K562 (cell line): ENCODE results near the gene VSIG2. TPM values are rescaled to one million over a fixed set of nuclear protein-coding genes. Genes with fewer than 3 reads are reported as not detected.
A peak's percentile ranks its signal among the peaks of the same experiment; 100 is the strongest.

Source experiments
- ATAC-seq: fragments of 200-7000 bp; cut with Tn5 transposase; 3 replicates; pipeline ENCODE4 v1.9.1; 2020; ENCODE audit warnings: moderate library complexity
- BruUV-seq: library from RNA; stranded (reverse); fragments of 400-500 nt; replicated peaks from 2 replicates; lab custom pipeline; 2021; lab: Mats Ljungman, UMichigan
- CTCF ChIA-PET: fragments of 300-600 bp; formaldehyde crosslinking; extraction: SDS; loops from one replicate; lab custom pipeline; 2021; ENCODE audit warnings: low intra/inter-chr PET ratio; lab: Yijun Ruan, JAX
- POLR2A ChIA-PET: fragments of 300-600, 350-650 bp; sonication (Branson Sonifier 250); formaldehyde crosslinking; extraction: SDS; loops from one replicate; lab custom pipeline; 2021; ENCODE audit warnings: antibody characterized with exemption, inconsistent platforms; lab: Yijun Ruan, JAX
- DNase-seq, 4 experiments: peaks; one replicate each; pipeline versions ENCODE4 v3.0.0 to v3.0.0-alpha.2; 2011 to 2018; ENCODE audit warnings: low spot score in 3 of 4, mixed read lengths in 3 of 4; ENCODE audit errors: extremely low read depth in 1 of 4
- FAIRE-seq: peaks from 2 replicates; lab custom pipeline; 2011; peaks lifted over from hg19 to GRCh38; lab: Jason Lieb, UNC
- H2AFZ ChIP-seq: 2 replicates; pipeline ENCODE4 v1.6.0; 2011; ENCODE audit warnings: low read depth, low read length, control low read depth, inconsistent platforms
- H3K27ac ChIP-seq: fragments of 200-600 bp; 3 replicates; pipeline ENCODE4 v1.8.0; 2011; ENCODE audit warnings: low read depth, mild to moderate bottlenecking, control low read depth, inconsistent platforms, low read length, moderate library complexity, mixed read lengths; ENCODE audit errors: extremely low read depth
- H3K27me3 ChIP-seq, 2 experiments: fragments of 300-600 bp in 1 of 2; 2 replicates in 1 of 2; 3 replicates in 1 of 2; pipeline versions ENCODE4 v1.6.0 to v1.8.0; 2011; ENCODE audit warnings: inconsistent platforms in 2 of 2, low read length in 2 of 2, mild to moderate bottlenecking in 1 of 2, mixed read lengths in 1 of 2, moderate library complexity in 1 of 2; ENCODE audit not compliant: control insufficient read depth in 2 of 2, insufficient read depth in 2 of 2
- H3K36me3 ChIP-seq: fragments of 300-600 bp; 3 replicates; pipeline ENCODE4 v1.8.0; 2011; ENCODE audit warnings: mild to moderate bottlenecking, low read length, inconsistent platforms; ENCODE audit not compliant: control insufficient read depth, insufficient read depth
- H3K4me1 ChIP-seq, 2 experiments: fragments of 200-600 bp in 1 of 2; replicated peaks in 1 of 2; 2 replicates in 1 of 2; 3 replicates in 1 of 2; pipeline versions ENCODE4 v1.5.1 to v1.8.0; 2011; ENCODE audit warnings: inconsistent platforms in 2 of 2, low read length in 2 of 2, mild to moderate bottlenecking in 1 of 2, mixed read lengths in 1 of 2, moderate library complexity in 1 of 2; ENCODE audit not compliant: control insufficient read depth in 2 of 2, insufficient read depth in 2 of 2
- H3K4me2 ChIP-seq: 2 replicates; pipeline ENCODE4 v1.6.1; 2011; ENCODE audit warnings: low read length, control low read depth, inconsistent platforms, mixed read lengths; ENCODE audit not compliant: insufficient read depth
- H3K4me3 ChIP-seq: fragments of 200-600 bp; sonication (generic), shearing (Covaris generic); 2 replicates; pipeline ENCODE4 v1.5.1; 2016; ENCODE audit warnings: control low read depth, inconsistent platforms
- H3K79me2 ChIP-seq: fragments of 200-600 bp; 3 replicates; pipeline ENCODE4 v1.8.0; 2011; ENCODE audit warnings: low read length, inconsistent platforms; ENCODE audit not compliant: control insufficient read depth, insufficient read depth
- H3K9ac ChIP-seq, 2 experiments: 2 replicates each; pipeline versions ENCODE4 v1.6.0 to v1.6.1; 2011; ENCODE audit warnings: low read depth in 2 of 2, low read length in 2 of 2, control low read depth in 1 of 2, inconsistent platforms in 1 of 2, mild to moderate bottlenecking in 1 of 2, mixed read lengths in 1 of 2; ENCODE audit not compliant: insufficient read depth in 1 of 2
- H3K9me1 ChIP-seq: one replicate; pipeline ENCODE4 v1.6.0; 2011; ENCODE audit warnings: inconsistent platforms, mild to moderate bottlenecking, low read length, moderate library complexity; ENCODE audit not compliant: control insufficient read depth, insufficient read depth
- H3K9me3 ChIP-seq: replicated peaks from 2 replicates; pipeline ENCODE4 v1.5.1; 2011; ENCODE audit warnings: low read depth, low read length, inconsistent platforms; ENCODE audit not compliant: control insufficient read depth, insufficient read depth
- H4K20me1 ChIP-seq: replicated peaks from 2 replicates; pipeline ENCODE4 v1.6.1; 2011; ENCODE audit warnings: low read length, inconsistent platforms, mixed read lengths; ENCODE audit not compliant: control insufficient read depth, insufficient read depth
- FIP1L1 ChIP-seq: fragments of 200-400 bp; formaldehyde crosslinking; IDR thresholded peaks from 2 replicates; pipeline ENCODE4 v1.6.1; 2018; ENCODE audit warnings: mild to moderate bottlenecking, low read depth, low read length; ENCODE audit not compliant: poor library complexity, severe bottlenecking
- HMGN3 ChIP-seq: IDR thresholded peaks from 2 replicates; pipeline ENCODE4 v1.6.1; 2011; ENCODE audit warnings: borderline replicate concordance, low read depth, mild to moderate bottlenecking, mixed read lengths, low read length; ENCODE audit not compliant: insufficient read length; ENCODE audit errors: extremely low read depth
- LARP7 ChIP-seq: fragments of 450-650 bp; IDR thresholded peaks from 2 replicates; pipeline ENCODE4 v1.6.1; 2016
- MEF2A ChIP-seq: IDR thresholded peaks from 2 replicates; pipeline ENCODE4 v1.6.1; 2011; ENCODE audit warnings: low read depth, mild to moderate bottlenecking, low read length, moderate library complexity; ENCODE audit not compliant: control insufficient read depth
- POU5F1 ChIP-seq: fragments of 150-350 bp; IDR thresholded peaks from 2 replicates; pipeline ENCODE4 v1.6.1; 2014; ENCODE audit warnings: borderline replicate concordance, low read length, low read depth, mild to moderate bottlenecking; ENCODE audit not compliant: partially characterized antibody
- REST ChIP-seq, 2 experiments: fragments of 450-650 bp; formaldehyde crosslinking in 1 of 2; IDR thresholded peaks; 2 replicates each; pipeline versions ENCODE4 v1.4.0 to v1.6.1; 2014 to 2020; ENCODE audit warnings: mild to moderate bottlenecking in 2 of 2, borderline replicate concordance in 1 of 2, low read depth in 1 of 2
- SMC3 ChIP-seq: conservative IDR thresholded peaks from 2 replicates; pipeline ENCODE4 v1.6.1; 2011; ENCODE audit warnings: low read depth, low read length, improper control_type of control experiment; ENCODE audit not compliant: insufficient read depth
- SPI1 ChIP-seq: IDR thresholded peaks from 2 replicates; pipeline ENCODE4 v1.6.1; 2011; ENCODE audit warnings: low read depth, low read length, control low read depth, borderline replicate concordance
- TCF7L2 ChIP-seq: fragments of 150-350 bp; IDR thresholded peaks from 2 replicates; pipeline ENCODE4 v1.6.1; 2016; ENCODE audit warnings: low read depth, mild to moderate bottlenecking, low read length, moderate library complexity
- ZNF311 ChIP-seq: fragments of 250-450 bp; sonication (Bioruptor Pico); IDR thresholded peaks from 2 replicates; pipeline ENCODE4 v1.4.0; 2020; ENCODE audit warnings: mild to moderate bottlenecking, moderate library complexity
- WGBS: fragments of 100-300 bp; shearing (Covaris generic); methylation state at CpG from one replicate; pipeline ENCODE4 v1.1.6; 2016; ENCODE audit warnings: low coverage, mixed read lengths; ENCODE audit not compliant: insufficient coverage; ENCODE audit errors: missing lambda C conversion rate; 5-methylcytosine and 5-hydroxymethylcytosine counted together
- in situ Hi-C: fragments of 300-500 bp; cut with MboI; formaldehyde crosslinking; loops from 4 replicates; pipeline ENCODE4 v1.15.0; 2018; ENCODE audit warnings: inconsistent platforms, mixed read lengths
- intact Hi-C: fragments of 100-400 bp; cut with micrococcal nuclease; formaldehyde crosslinking; loops from 2 replicates; pipeline ENCODE4 v1.14.2; 2022
- polyA plus RNA-seq, 8 experiments: library from polyadenylated mRNA; depleted of rRNA in 4 of 8; stranded (reverse) in 5 of 8; unstranded in 3 of 8; fragments of >200 nt; fragmentation: Nextera tagmentation in 2 of 8; fragmentation: Illumina TruSeq in 1 of 8; extraction: Ambion mirVana in 2 of 8; extraction: Trizol in 1 of 8; gene quantifications; 2 replicates each; pipeline versions ENCODE4 v1.2.1 to v1.2.3, GENCODE V29; 2011 to 2014; ENCODE audit warnings: inconsistent platforms in 1 of 8, missing spikeins in 1 of 8
- total RNA-seq, 7 experiments: library from RNA; depleted of rRNA in 6 of 7; stranded (reverse); fragments of >200 nt in 6 of 7; fragmentation: Illumina TruSeq in 2 of 7; extraction: Trizol in 2 of 7; gene quantifications; 2 replicates each; pipeline versions ENCODE4 v1.2.1 to v1.2.3, GENCODE V29; 2011 to 2021; ENCODE audit warnings: low replicate concordance in 1 of 7

The VSIG2 gene
- total and polyA plus RNA-seq, 9 of the 15 experiments (the other 6 are each of a cell fraction or from before 2014, with no cell fraction given) = not detected

GRCh38 chr11:124758355-124759265 lies 6.6 kb upstream of the VSIG2 start:
- intact Hi-C loops (no loop called here), in situ Hi-C loops (no loop called here)
- CTCF ChIA-PET = interaction anchor here (0.7 kb wide), 1 partner anchor 79 kb away, joined by 3 read pairs; no protein-coding TSS in a partner anchor
- WGBS = 45% methylated on average over 45 of the region's 53 CpGs
- Histone ChIP-seq H3K27ac (no peak overlapping the region), H2AFZ (no peak overlapping the region), H3K36me3 (no peaks in the 10 kb centered on the region), H3K9ac (no peak overlapping the region), H3K79me2 (no peaks in the 10 kb centered on the region), H3K4me1 (peaks cover under 1 to 38% of the 10 kb centered on the region in 2 experiments; a peak in 4 of 5 replicates), H3K4me3 (no peak overlapping the region), H4K20me1 (no peaks in the 10 kb centered on the region), H3K4me2 (peak overlapping the region; percentile 51; the same call in 1 of the 2 replicates), H3K9me3 (no peaks in the 10 kb centered on the region), H3K27me3 (peaks cover 3 to 46% of the 10 kb centered on the region in 2 experiments; a peak in 4 of 5 replicates), H3K9me1 (no peaks in the 10 kb centered on the region)
- FAIRE-seq (peak; percentile 66), ATAC-seq (peak; percentile 73), DNase-seq (peak; percentile 65 to 72 (median 67))
- POLR2A ChIA-PET = interaction anchor here (0.7 kb wide), 1 partner anchor 11 kb away, joined by 3 read pairs; no protein-coding TSS in a partner anchor
- no TSS peak for BruUV-seq
- no peak for TF ChIP-seq TCF7L2
- peak; percentile 89 for TF ChIP-seq REST (IDR thresholded peaks at IDR 0.05; ENCODE audit: borderline replicate concordance)
- TF ChIP-seq REST (CRISPR knock-in tag; IDR thresholded peaks at IDR 0.05; ENCODE audit: low read depth) = no peak
- TF ChIP-seq POU5F1 = no peak
- no peak for TF ChIP-seq LARP7
- TF ChIP-seq HMGN3 = peak; percentile 23
- no peak for TF ChIP-seq FIP1L1
- TF ChIP-seq SMC3 = 0 out of 2 replicates have a peak, but pooled peaks have one; percentile 24
- peak; percentile 84 for TF ChIP-seq SPI1
- TF ChIP-seq ZNF311 (CRISPR knock-in tag) = no peak
- TF ChIP-seq MEF2A = no peak
